ENCODE measurements around the gene ARAP1.

- TF ChIP-seq CTCF (optimal IDR thresholded peaks at IDR 0.05 in 1 of 3, IDR thresholded peaks at IDR 0.05 in 1 of 3, conservative IDR thresholded peaks at IDR 0.05 in 1 of 3; ENCODE audit: extremely low read depth in 1 of 3, insufficient read depth in 2 of 3, low read length in 3 of 3) (no peak), EZH2 (IDR thresholded peaks at IDR 0.05; ENCODE audit: low read length) (no peak)
Measured at GRCh38 chr11:72799441-72799840, 47.2 kb upstream of the ARAP1 start.
